OCI-LY7 (cell line): ENCODE results near the gene CIB1. TPM values are rescaled to one million over a fixed set of nuclear protein-coding genes. Genes with fewer than 3 reads are reported as not detected.

Source experiments
- BruUV-seq: library from RNA; stranded (reverse); fragments of 400-500 nt; replicated peaks from 2 replicates; lab custom pipeline; 2021; lab: Mats Ljungman, UMichigan
- CTCF ChIA-PET: fragments of 300-600 bp; sonication (Branson Sonifier 250); formaldehyde crosslinking; loops from one replicate; lab custom pipeline; 2022; ENCODE audit warnings: antibody characterized with exemption; ENCODE audit not compliant: unreplicated experiment; lab: Charles Lee
- POLR2A ChIA-PET: fragments of 300-600 bp; sonication (Branson Sonifier 250); formaldehyde crosslinking; loops from one replicate; lab custom pipeline; 2022; ENCODE audit warnings: antibody characterized with exemption; lab: Charles Lee
- DNase-seq: peaks from one replicate; pipeline ENCODE4 v3.0.0-alpha.2; 2015; ENCODE audit warnings: low spot score
- H2AFZ ChIP-seq: fragments of 200-600 bp; sonication (generic), shearing (Covaris generic); 2 replicates; pipeline ENCODE4 v1.6.1; 2014; ENCODE audit warnings: mild to moderate bottlenecking, antibody characterized with exemption, low read length, moderate library complexity
- H3K27ac ChIP-seq: fragments of 200-600 bp; sonication (generic); 2 replicates; pipeline ENCODE4 v1.5.1; 2014; ENCODE audit warnings: mixed run types, low read depth, mild to moderate bottlenecking, moderate library complexity, low read length, inconsistent platforms; ENCODE audit not compliant: poor library complexity, severe bottlenecking
- H3K36me3 ChIP-seq: fragments of 200-600 bp; sonication (generic); 2 replicates; pipeline ENCODE4 v1.6.1; 2014; ENCODE audit warnings: mild to moderate bottlenecking, antibody characterized with exemption, low read length, moderate library complexity, mixed read lengths; ENCODE audit not compliant: insufficient read depth
- H3K4me1 ChIP-seq: fragments of 200-600 bp; sonication (generic); 2 replicates; pipeline ENCODE4 v1.5.1; 2014; ENCODE audit warnings: mild to moderate bottlenecking, low read length; ENCODE audit not compliant: insufficient read depth, poor library complexity, severe bottlenecking
- H3K4me2 ChIP-seq: fragments of 200-600 bp; sonication (generic); 2 replicates; pipeline ENCODE4 v1.6.1; 2014; ENCODE audit warnings: mild to moderate bottlenecking, low read length
- H3K4me3 ChIP-seq: fragments of 200-600 bp; sonication (generic); 2 replicates; pipeline ENCODE4 v1.5.1; 2014; ENCODE audit warnings: mild to moderate bottlenecking, low read depth, low read length; ENCODE audit not compliant: poor library complexity, severe bottlenecking
- H3K79me2 ChIP-seq: fragments of 200-600 bp; sonication (generic); 2 replicates; pipeline ENCODE4 v1.6.1; 2016; ENCODE audit warnings: low read depth, mild to moderate bottlenecking, low read length, moderate library complexity, mixed read lengths; ENCODE audit not compliant: insufficient read depth
- H3K9me2 ChIP-seq: fragments of 200-600 bp; sonication (generic); 2 replicates; pipeline ENCODE4 v1.6.1; 2016; ENCODE audit warnings: mild to moderate bottlenecking, low read length, mixed read lengths; ENCODE audit not compliant: insufficient read depth
- H3K9me3 ChIP-seq: fragments of 200-600 bp; sonication (generic); 2 replicates; pipeline ENCODE4 v1.6.1; 2014; ENCODE audit warnings: mild to moderate bottlenecking, mixed run types, low read length, mixed read lengths
- H4K20me1 ChIP-seq: fragments of 200-600 bp; sonication (generic); 2 replicates; pipeline ENCODE4 v1.6.1; 2014; ENCODE audit warnings: mild to moderate bottlenecking, antibody characterized with exemption, low read length, moderate library complexity, mixed read lengths; ENCODE audit not compliant: insufficient read depth
- CTCF ChIP-seq: fragments of 200-600 bp; sonication (generic); conservative IDR thresholded peaks from 2 replicates; pipeline ENCODE4 v1.5.1; 2014; ENCODE audit warnings: mild to moderate bottlenecking, antibody characterized with exemption, low read length, moderate library complexity, mixed read lengths
- EZH2phosphoT487 ChIP-seq: fragments of 200-600 bp; sonication (generic); IDR thresholded peaks from 2 replicates; pipeline ENCODE4 v1.6.1; 2018; ENCODE audit warnings: low read depth, borderline replicate concordance, mild to moderate bottlenecking, mixed run types, antibody characterized with exemption, low read length, moderate library complexity, mixed read lengths
- intact Hi-C: fragments of 100-400 bp; cut with micrococcal nuclease; formaldehyde crosslinking; loops from one replicate; pipeline ENCODE4 v1.10.0; 2022; ENCODE audit not compliant: unreplicated experiment
- total RNA-seq, 2 experiments: library from RNA; depleted of rRNA in 1 of 2; stranded (reverse); fragments of >200 nt in 1 of 2; shearing (Covaris generic) in 1 of 2; gene quantifications; 2 replicates each; pipeline ENCODE4 v1.2.3, GENCODE V29; 2014 to 2022

The CIB1 gene
- total RNA-seq, 2 experiments from 2014 or later = 52.8 to 54.5 TPM

- intact Hi-C loops = loop anchor here (2.0 to 10.0 kb wide), 5 partner anchors 57 to 764 kb away; partner anchors contain the start of genes IDH2, PRC1 and ZNF774
- Histone ChIP-seq H3K27ac (peak overlapping the region; percentile 73), H3K9me2 (no peaks in the 10 kb centered on the region), H3K36me3 (peaks cover 42% of the 10 kb centered on the region; the same call in 1 of the 2 replicates), H3K9me3 (no peaks in the 10 kb centered on the region), H4K20me1 (no peaks in the 10 kb centered on the region), H3K79me2 (peaks cover 20% of the 10 kb centered on the region; the same call in 1 of the 2 replicates), H2AFZ (peak overlapping the region; percentile 75; the same call in 1 of the 2 replicates), H3K4me1 (peaks cover 31% of the 10 kb centered on the region), H3K4me2 (peak overlapping the region; percentile 93), H3K4me3 (peak overlapping the region; percentile 79)
- no peak for DNase-seq
- BruUV-seq = no TSS peak
- TF ChIP-seq EZH2phosphoT487 (no peak), CTCF (no peak)
- POLR2A ChIA-PET = interaction anchor here (0.7 to 1.4 kb wide), 3 partner anchors 16 to 42 kb away, joined by 3 to 4 read pairs (median 3); partner anchors contain the start of gene SEMA4B
- CTCF ChIA-PET = interaction anchor here (0.7 to 2.3 kb wide), 3 partner anchors 9 to 748 kb away, joined by 3 to 8 read pairs (median 6); no protein-coding TSS in a partner anchor
These were observed 3.1 kb downstream of the CIB1 start for GRCh38 chr15:90230610-90231009.

GRCh38 chr15:90230071-90230494 is 3.7 kb downstream of the CIB1 start:
- Histone ChIP-seq H3K79me2 (peaks cover 20% of the 10 kb centered on the region; the same call in 1 of the 2 replicates), H3K4me2 (no peak overlapping the region), H4K20me1 (no peaks in the 10 kb centered on the region), H3K9me2 (no peaks in the 10 kb centered on the region), H2AFZ (no peak overlapping the region), H3K36me3 (peaks cover 48% of the 10 kb centered on the region; the same call in 1 of the 2 replicates), H3K27ac (no peak overlapping the region), H3K9me3 (no peaks in the 10 kb centered on the region), H3K4me3 (no peak overlapping the region), H3K4me1 (peaks cover 30% of the 10 kb centered on the region)
- POLR2A ChIA-PET = interaction anchor here (1.4 kb wide), 1 partner anchor 29 kb away, joined by 3 read pairs; the partner anchor contains the start of gene SEMA4B
- TF ChIP-seq EZH2phosphoT487 (no peak), CTCF (no peak)
- no peak for DNase-seq
- BruUV-seq = no TSS peak
- intact Hi-C loops = loop anchor here (2.0 to 10.0 kb wide), 5 partner anchors 57 to 765 kb away; partner anchors contain the start of genes IDH2, PRC1 and ZNF774
- CTCF ChIA-PET = interaction anchor here (1.1 kb wide), 1 partner anchor 16 kb away, joined by 6 read pairs; no protein-coding TSS in a partner anchor

DNA sequence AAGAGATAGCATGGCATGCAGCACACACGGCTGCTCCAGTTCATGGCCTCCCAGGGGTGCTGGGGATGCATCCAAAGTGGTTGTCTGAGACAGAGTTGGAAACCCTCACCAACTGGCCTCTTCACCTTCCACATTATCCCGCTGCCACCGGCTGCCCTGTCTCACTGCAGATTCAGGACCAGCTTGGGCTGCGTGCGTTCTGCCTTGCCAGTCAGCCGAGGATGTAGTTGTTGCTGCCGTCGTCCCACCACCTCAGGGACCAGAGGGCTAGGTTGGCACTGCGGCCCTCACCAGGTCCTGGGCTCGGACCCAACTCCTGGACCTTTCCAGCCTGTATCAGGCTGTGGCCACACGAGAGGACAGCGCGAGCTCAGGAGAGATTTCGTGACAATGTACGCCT is 4.8 kb downstream of the CIB1 start:
- Histone ChIP-seq H3K9me3 (no peaks in the 10 kb centered on the region), H3K27ac (no peak overlapping the region)
- CTCF ChIA-PET = no interaction called here

More for the DNA sequence above, 4.8 kb downstream of the CIB1 start:
- Histone ChIP-seq H3K36me3 (peaks cover 58% of the 10 kb centered on the region; the same call in 1 of the 2 replicates), H4K20me1 (no peaks in the 10 kb centered on the region), H3K4me1 (peaks cover 23% of the 10 kb centered on the region), H3K4me3 (no peak overlapping the region), H3K9me2 (no peaks in the 10 kb centered on the region), H2AFZ (no peak overlapping the region), H3K79me2 (peaks cover 20% of the 10 kb centered on the region; the same call in 1 of the 2 replicates), H3K4me2 (no peak overlapping the region)
- no TSS peak for BruUV-seq
- DNase-seq = no peak
- POLR2A ChIA-PET = no interaction called here
- intact Hi-C loops = no loop called here
- TF ChIP-seq CTCF (no peak), EZH2phosphoT487 (no peak)
